Measurements from ENCODE around the gene RCL1.

RCL1 gene

GRCh38 chr9:4865681-4866080, 72.9 kb downstream of the RCL1 start:
- H2AFZ ChIP-seq (ENCODE audit: low read depth, low read length) = no peak overlapping the region
- no peak overlapping the region for H3K4me2 ChIP-seq (ENCODE audit: low read length)
- no peaks in the 10 kb centered on the region for H3K9me3 ChIP-seq (ENCODE audit: insufficient read depth, low read length)
- no peaks in the 10 kb centered on the region for H3K79me2 ChIP-seq (ENCODE audit: low read length)
- peaks cover 9% of the 10 kb centered on the region for H3K36me3 ChIP-seq (replicated peaks; ENCODE audit: low read depth, low read length)
- H3K27me3 ChIP-seq (ENCODE audit: low read depth, low read length) = no peaks in the 10 kb centered on the region
- H3K9ac ChIP-seq (ENCODE audit: low read length) = no peak overlapping the region
- H3K27ac ChIP-seq (ENCODE audit: low read length) = no peak overlapping the region
- no peak for TF ChIP-seq CTCF (IDR thresholded peaks at IDR 0.05; ENCODE audit: low read depth, low read length)
- TF ChIP-seq EZH2phosphoT487 (IDR thresholded peaks at IDR 0.05; ENCODE audit: low read depth) = no peak
- no peaks in the 10 kb centered on the region for H4K20me1 ChIP-seq (ENCODE audit: insufficient read depth, low read length)
- no peak overlapping the region for H3K4me3 ChIP-seq (ENCODE audit: low read length)
- no peaks in the 10 kb centered on the region for H3K4me1 ChIP-seq (ENCODE audit: low read length)

GRCh38 chr9:4866239-4866969, 73.7 kb downstream of the RCL1 start:
- H3K27ac ChIP-seq (ENCODE audit: low read length) = no peak overlapping the region
- no peak overlapping the region for H3K4me3 ChIP-seq (ENCODE audit: low read length)
- H3K9me3 ChIP-seq (ENCODE audit: insufficient read depth, low read length) = no peaks in the 10 kb centered on the region
- no peak for TF ChIP-seq EZH2phosphoT487 (IDR thresholded peaks at IDR 0.05; ENCODE audit: low read depth)
- no peak for TF ChIP-seq CTCF (IDR thresholded peaks at IDR 0.05; ENCODE audit: low read depth, low read length)
- no peaks in the 10 kb centered on the region for H3K79me2 ChIP-seq (ENCODE audit: low read length)
- H4K20me1 ChIP-seq (ENCODE audit: insufficient read depth, low read length) = no peaks in the 10 kb centered on the region
- H3K4me1 ChIP-seq (ENCODE audit: low read length) = no peaks in the 10 kb centered on the region
- H3K9ac ChIP-seq (ENCODE audit: low read length) = no peak overlapping the region
- H3K4me2 ChIP-seq (ENCODE audit: low read length) = no peak overlapping the region
- no peak overlapping the region for H2AFZ ChIP-seq (ENCODE audit: low read depth, low read length)
- H3K27me3 ChIP-seq (ENCODE audit: low read depth, low read length) = no peaks in the 10 kb centered on the region
- peaks cover 3% of the 10 kb centered on the region for H3K36me3 ChIP-seq (replicated peaks; ENCODE audit: low read depth, low read length)

- no peak overlapping the region for H3K27ac ChIP-seq (ENCODE audit: low read length)
- H3K4me2 ChIP-seq (ENCODE audit: low read length) = no peak overlapping the region
- H3K79me2 ChIP-seq (ENCODE audit: low read length) = no peaks in the 10 kb centered on the region
- H4K20me1 ChIP-seq (ENCODE audit: insufficient read depth, low read length) = no peaks in the 10 kb centered on the region
- no peak overlapping the region for H3K9ac ChIP-seq (ENCODE audit: low read length)
- no peaks in the 10 kb centered on the region for H3K36me3 ChIP-seq (replicated peaks; ENCODE audit: low read depth, low read length)
- no peak overlapping the region for H3K4me3 ChIP-seq (ENCODE audit: low read length)
- no peak for TF ChIP-seq CTCF (IDR thresholded peaks at IDR 0.05; ENCODE audit: low read depth, low read length)
- no peak for TF ChIP-seq EZH2phosphoT487 (IDR thresholded peaks at IDR 0.05; ENCODE audit: low read depth)
- no peaks in the 10 kb centered on the region for H3K27me3 ChIP-seq (ENCODE audit: low read depth, low read length)
- H3K9me3 ChIP-seq (ENCODE audit: insufficient read depth, low read length) = no peaks in the 10 kb centered on the region
- H3K4me1 ChIP-seq (ENCODE audit: low read length) = no peaks in the 10 kb centered on the region
- H2AFZ ChIP-seq (ENCODE audit: low read depth, low read length) = no peak overlapping the region
These were observed 80.3 kb downstream of the RCL1 start for GRCh38 chr9:4873066-4873465.

GRCh38 chr9:4875559-4875958, 82.8 kb downstream of the RCL1 start:
- Histone ChIP-seq H3K36me3 (replicated peaks; ENCODE audit: low read depth, low read length) (no peaks in the 10 kb centered on the region), H3K4me2 (ENCODE audit: low read length) (no peak overlapping the region), H3K79me2 (ENCODE audit: low read length) (no peaks in the 10 kb centered on the region), H3K4me1 (ENCODE audit: low read length) (no peaks in the 10 kb centered on the region), H3K4me3 (ENCODE audit: low read length) (no peak overlapping the region), H3K27me3 (ENCODE audit: low read depth, low read length) (no peaks in the 10 kb centered on the region), H4K20me1 (ENCODE audit: insufficient read depth, low read length) (no peaks in the 10 kb centered on the region), H3K27ac (ENCODE audit: low read length) (no peak overlapping the region), H3K9ac (ENCODE audit: low read length) (no peak overlapping the region), H2AFZ (ENCODE audit: low read depth, low read length) (no peak overlapping the region), H3K9me3 (ENCODE audit: insufficient read depth, low read length) (no peaks in the 10 kb centered on the region)
- TF ChIP-seq EZH2phosphoT487 (IDR thresholded peaks at IDR 0.05; ENCODE audit: low read depth) (no peak), CTCF (IDR thresholded peaks at IDR 0.05; ENCODE audit: low read depth, low read length) (no peak)
